AG04450 (cell line): ENCODE results near the gene GMNN. TPM values are rescaled to one million over a fixed set of nuclear protein-coding genes. Genes with fewer than 3 reads are reported as not detected.

Experiments used
- CTCF ChIA-PET: fragments of 300-600, 350-600 bp; formaldehyde crosslinking; extraction: SDS; loops from one replicate; lab custom pipeline; 2022; ENCODE audit warnings: antibody characterized with exemption, inconsistent platforms; lab: Charles Lee
- POLR2A ChIA-PET: fragments of 350-600 bp; formaldehyde crosslinking; extraction: SDS; loops from one replicate; lab custom pipeline; 2021; ENCODE audit warnings: antibody characterized with exemption, inconsistent platforms; lab: Yijun Ruan, JAX
- DNase-seq: peaks from one replicate; pipeline ENCODE4 v3.0.0-alpha.2; 2011; ENCODE audit warnings: low read depth, low spot score
- H3K27ac ChIP-seq: one replicate; pipeline ENCODE4 v1.5.1; 2012; ENCODE audit warnings: low read depth, low read length, control low read depth
- H3K27me3 ChIP-seq: one replicate; pipeline ENCODE4 v1.6.0; 2012; ENCODE audit warnings: low read length; ENCODE audit not compliant: control insufficient read depth, insufficient read depth
- H3K4me3 ChIP-seq: 2 replicates; pipeline ENCODE4 v1.5.1; 2011; ENCODE audit warnings: mild to moderate bottlenecking, low read depth, low read length, control low read depth
- H3K9me3 ChIP-seq: 2 replicates; pipeline ENCODE4 v1.5.1; 2012; ENCODE audit warnings: low read length; ENCODE audit not compliant: control insufficient read depth, insufficient read depth
- CTCF ChIP-seq: IDR thresholded peaks from 2 replicates; pipeline ENCODE4 v1.5.1; 2011; ENCODE audit warnings: low read depth, low read length, control low read depth, inconsistent platforms
- polyA plus RNA-seq: library from polyadenylated mRNA; depleted of rRNA; stranded (reverse); fragments of >200 nt; gene quantifications from 2 replicates; pipeline ENCODE4 v1.2.3, GENCODE V29; 2011

GMNN gene
- polyA plus RNA-seq, 1 experiment: 22.0 TPM

GRCh38 chr6:24766680-24767462 is 7.9 kb upstream of the GMNN start:
- no peak overlapping the region for H3K27ac ChIP-seq
- peak; percentile 51 for TF ChIP-seq CTCF
- ChIA-PET CTCF (interaction anchor here (0.6 to 3.7 kb wide), 15 partner anchors 11 to 304 kb away, joined by 3 to 42 read pairs (median 4); no protein-coding TSS in a partner anchor), POLR2A (no interaction called here)
- no peak overlapping the region for H3K4me3 ChIP-seq
- DNase-seq: no peak
- no peaks in the 10 kb centered on the region for H3K27me3 ChIP-seq
- H3K9me3 ChIP-seq: no peaks in the 10 kb centered on the region

GRCh38 chr6:24768361-24768760 is 6.4 kb upstream of the GMNN start:
- no peaks in the 10 kb centered on the region for H3K27me3 ChIP-seq
- CTCF ChIA-PET: interaction anchor here (0.6 to 3.7 kb wide), 3 partner anchors 187 to 405 kb away, joined by 3 to 42 read pairs (median 4); no protein-coding TSS in a partner anchor

GRCh38 chr6:24775520-24776058 is 852 bp downstream of the GMNN start:
- no peak for DNase-seq
- CTCF ChIA-PET: interaction anchor here (0.5 to 2.6 kb wide), 4 partner anchors 28 to 295 kb away, joined by 3 to 12 read pairs (median 3); no protein-coding TSS in a partner anchor
- no peak for TF ChIP-seq CTCF
- POLR2A ChIA-PET: interaction anchor here (0.5 to 0.6 kb wide), 2 partner anchors 57 to 504 kb away, joined by 3 to 4 read pairs; partner anchors contain the start of gene C6orf62
- Histone ChIP-seq H3K27me3 (no peaks in the 10 kb centered on the region), H3K27ac (peak overlapping the region; percentile 89), H3K4me3 (peak overlapping the region; percentile 100), H3K9me3 (no peaks in the 10 kb centered on the region; the same call in 1 of the 2 replicates)

More at GRCh38 chr6:24768361-24768760, 6.4 kb upstream of the GMNN start:
- Histone ChIP-seq H3K27ac (no peak overlapping the region), H3K4me3 (no peak overlapping the region), H3K9me3 (no peaks in the 10 kb centered on the region)
- no peak for TF ChIP-seq CTCF
- POLR2A ChIA-PET: no interaction called here
- no peak for DNase-seq

- no peak for TF ChIP-seq CTCF
- Histone ChIP-seq H3K4me3 (no peak overlapping the region; the same call in 1 of the 2 replicates), H3K9me3 (no peaks in the 10 kb centered on the region; the same call in 1 of the 2 replicates), H3K27me3 (no peaks in the 10 kb centered on the region), H3K27ac (no peak overlapping the region)
- ChIA-PET POLR2A (no interaction called here), CTCF (no interaction called here)
- no peak for DNase-seq
These were observed 2.5 kb downstream of the GMNN start for GRCh38 chr6:24777227-24777626.

- Histone ChIP-seq H3K27me3 (no peaks in the 10 kb centered on the region), H3K4me3 (no peak overlapping the region), H3K27ac (no peak overlapping the region), H3K9me3 (no peaks in the 10 kb centered on the region; the same call in 1 of the 2 replicates)
- DNase-seq: no peak
- TF ChIP-seq CTCF: no peak
- POLR2A ChIA-PET: no interaction called here
- CTCF ChIA-PET: interaction anchor here (0.6 to 2.3 kb wide), 3 partner anchors 11 to 214 kb away, joined by 3 to 6 read pairs (median 3); no protein-coding TSS in a partner anchor
These were observed 3.4 kb downstream of the GMNN start for GRCh38 chr6:24778121-24778520.
